Activated CD4-positive, alpha-beta T cell treated with anti-CD3 and anti-CD28 coated beads, Interleukin-2, amount 50 U/mL, for 24 hours (primary cell): ENCODE results near the gene NSD2.

Source experiments
- DNase-seq, 2 donors: peaks; one replicate each; pipeline ENCODE4 v3.0.0-alpha.2; 2020; ENCODE audit warnings: low read depth in 1 of 2, low spot score in 1 of 2

The NSD2 gene

DNA sequence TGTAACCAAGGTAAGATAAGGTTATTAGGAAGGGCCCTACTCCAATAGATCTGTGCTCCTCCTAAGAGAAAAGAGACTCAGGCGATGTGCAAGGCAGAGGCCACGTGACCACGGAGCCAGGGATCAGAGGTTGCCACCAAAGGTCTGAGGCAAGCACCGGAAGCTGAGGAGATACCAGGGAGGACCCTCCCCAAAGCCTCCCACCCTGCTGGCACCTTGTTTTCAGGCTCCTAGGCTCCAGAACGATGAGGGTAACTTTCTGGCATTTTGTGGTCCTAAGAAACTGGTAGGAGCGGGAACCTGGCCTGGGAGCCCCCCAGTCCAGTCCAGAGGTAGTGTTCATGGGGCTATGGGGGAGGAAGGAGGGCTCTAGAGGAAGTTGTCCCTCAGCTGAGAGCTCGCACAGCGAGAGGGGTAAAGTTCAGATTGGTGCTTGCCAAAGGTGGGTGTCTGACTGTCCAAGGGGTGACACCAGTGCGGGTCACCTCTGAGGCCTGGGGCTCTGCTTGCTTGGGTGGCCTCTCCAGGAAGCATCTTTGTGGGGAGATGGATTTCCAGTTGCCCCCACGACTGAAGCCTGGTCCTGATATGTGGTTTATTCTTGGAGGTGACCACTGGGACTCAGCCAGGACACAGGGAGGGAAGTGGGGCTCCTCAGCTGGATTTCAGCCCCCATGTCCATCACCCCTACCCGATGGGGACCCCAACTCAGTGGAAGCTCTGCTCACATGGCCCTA lies 7.7 kb upstream of the NSD2 start:
- no peak for DNase-seq

DNA sequence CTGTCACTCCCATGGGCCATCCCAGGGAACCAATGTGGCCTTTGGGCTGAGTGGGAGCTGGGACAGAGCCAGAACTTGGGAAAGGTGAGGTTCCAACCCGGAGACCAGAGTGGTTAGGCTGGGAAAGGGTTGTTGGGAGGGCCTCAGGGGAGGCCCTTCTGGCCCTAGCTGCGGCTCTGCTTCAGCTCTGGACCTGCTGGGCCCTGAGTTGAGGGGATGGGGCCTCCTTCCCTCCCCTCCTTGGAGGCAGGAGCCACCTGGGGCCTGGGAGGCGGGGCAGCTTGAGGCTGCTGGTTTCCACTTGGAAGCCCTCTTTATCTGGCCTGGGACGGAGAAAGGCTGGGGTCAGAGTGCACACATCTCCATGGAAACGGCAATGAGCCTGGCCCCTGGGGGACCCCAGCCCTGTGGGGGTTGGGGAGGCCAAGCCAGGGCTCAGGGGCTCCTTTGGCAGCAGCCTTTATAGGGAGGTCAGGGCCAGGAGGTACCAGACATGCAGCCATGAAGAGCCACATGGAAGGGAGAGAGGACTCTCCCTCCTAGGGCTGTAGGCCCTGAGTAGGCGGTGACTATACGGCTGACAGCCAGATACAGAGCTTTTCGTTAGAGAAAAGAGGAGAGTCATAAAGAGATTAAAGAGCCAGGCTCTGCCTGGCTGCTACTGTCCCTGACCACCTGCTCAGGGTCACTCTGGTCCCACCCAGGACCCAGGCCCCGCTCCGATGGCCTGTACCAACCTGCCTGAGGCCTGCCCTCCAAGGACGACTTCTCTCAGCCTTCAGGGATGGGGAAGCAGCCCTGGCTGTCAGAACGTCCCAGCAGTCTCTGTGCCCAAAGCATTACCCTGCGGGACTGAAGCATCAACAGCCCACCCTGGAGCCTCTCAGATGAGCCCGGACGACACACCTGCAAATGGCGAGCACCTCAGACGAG lies 6.9 kb upstream of the NSD2 start:
- no peak for DNase-seq

DNA sequence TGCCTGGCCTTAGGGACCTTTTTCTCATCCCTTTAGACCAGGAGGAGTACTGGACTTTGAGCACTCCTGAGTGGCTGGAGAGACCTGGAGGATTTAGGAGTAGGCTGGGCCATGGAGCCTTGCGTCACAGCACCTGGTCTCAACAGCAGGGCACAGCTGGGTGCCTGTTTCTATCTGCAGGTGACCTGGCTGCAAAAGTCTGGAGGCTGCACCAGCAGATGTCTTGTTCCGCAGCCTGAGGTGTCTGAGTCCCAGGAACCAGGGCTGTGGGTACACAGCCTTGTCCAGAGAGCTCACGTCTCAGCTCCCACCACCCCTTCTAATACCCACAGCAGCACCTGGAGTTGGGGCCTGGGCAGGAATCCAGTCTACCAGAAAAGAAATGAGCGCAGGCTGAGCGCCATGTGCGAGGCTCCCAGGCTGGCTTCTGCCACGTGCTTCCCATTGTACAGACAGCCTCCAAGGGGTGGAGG lies 5.0 kb upstream of the NSD2 start:
- DNase-seq = no peak

DNA sequence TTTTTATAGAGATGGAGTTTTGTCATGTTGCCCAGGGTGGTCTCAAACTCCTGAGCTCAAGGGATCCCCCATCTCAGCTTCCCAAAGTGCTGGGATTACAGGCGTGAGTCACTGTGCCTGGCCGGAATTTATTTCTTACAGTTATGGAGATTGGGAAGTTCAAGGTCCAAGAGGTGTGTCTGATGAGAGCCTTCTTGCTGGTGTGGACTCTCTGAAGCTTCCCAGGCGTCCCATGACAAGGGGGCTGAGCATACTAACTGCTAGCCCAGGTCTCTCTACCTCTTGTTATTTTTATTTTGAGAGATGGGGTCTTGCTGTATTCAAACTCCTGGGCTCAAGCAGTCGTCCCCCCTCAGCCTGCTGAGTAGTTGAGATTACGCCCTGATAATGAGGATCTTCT lies 2.9 kb upstream of the NSD2 start:
- no peak for DNase-seq

DNA sequence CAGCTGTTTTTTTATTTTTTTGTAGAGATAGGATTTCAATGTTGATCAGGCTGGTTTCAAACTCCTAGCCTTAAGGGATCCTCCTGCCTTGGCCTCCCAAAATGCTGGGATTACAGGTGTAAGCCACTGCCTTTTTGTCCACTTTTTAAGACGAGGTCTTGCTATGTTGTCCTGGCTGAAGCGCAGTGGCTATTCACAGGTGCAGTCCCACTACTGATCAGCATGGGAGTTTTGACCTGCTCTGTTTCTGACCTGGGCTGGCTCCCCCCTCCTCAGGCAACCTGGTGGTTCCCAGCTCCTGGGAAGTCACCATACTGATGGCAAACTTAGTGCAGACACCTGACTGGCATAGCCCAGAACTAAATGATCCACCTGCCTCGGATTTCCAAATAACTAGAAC lies 2.3 kb upstream of the NSD2 start:
- DNase-seq = no peak

DNA sequence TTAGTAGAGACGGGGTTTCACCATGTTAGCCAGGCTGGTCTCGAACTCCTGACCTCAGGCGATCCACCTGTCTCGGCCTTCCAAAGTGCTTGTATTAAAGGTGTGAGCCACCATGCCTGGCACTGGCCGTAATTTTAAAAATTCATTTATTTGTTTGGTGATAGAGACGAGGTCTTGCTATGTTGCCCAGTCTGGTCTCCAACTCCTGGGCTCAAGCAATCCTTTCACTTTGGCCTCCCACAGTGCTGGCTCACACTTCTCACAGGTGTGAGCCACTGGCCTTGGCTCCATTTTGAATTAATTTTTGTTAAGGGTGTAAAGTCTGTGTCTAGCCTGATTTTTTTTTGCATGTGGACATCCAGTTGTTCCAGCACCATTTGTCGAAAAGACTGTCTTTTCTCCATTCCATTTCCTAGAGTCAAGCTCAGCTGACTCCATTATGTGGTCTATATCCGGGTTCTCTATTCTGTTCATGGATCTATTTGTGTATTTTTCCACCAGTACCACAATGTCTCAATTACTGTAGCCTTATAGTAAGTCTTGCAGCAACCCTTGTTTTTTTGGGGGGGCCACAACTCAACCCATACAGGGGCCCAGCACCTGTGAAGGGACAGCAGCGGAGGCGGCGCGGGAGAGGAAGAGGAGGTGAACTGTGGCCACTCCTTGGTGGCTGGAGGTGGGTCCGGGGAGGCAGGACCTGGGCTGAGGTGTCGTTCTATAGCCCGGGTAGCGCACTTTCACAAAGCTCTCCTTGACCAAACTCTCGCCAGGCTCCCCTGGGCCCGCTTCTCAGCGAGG lies 1.5 kb upstream of the NSD2 start:
- DNase-seq = no peak

DNA sequence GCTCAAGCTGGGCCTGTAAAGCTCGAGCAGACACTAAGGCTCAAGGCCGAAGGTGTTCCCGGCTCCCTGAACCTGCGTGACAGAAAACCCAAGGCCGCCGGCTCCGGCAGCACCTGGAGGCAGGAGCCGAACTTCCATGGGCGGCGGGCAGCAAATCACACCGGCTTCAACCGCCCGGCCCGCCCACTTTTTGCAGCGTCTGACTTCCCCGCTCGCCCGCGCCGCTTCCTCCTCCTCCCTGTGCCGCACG lies 940 bp upstream of the NSD2 start:
- DNase-seq = peak; percentile 63 to 77

DNA sequence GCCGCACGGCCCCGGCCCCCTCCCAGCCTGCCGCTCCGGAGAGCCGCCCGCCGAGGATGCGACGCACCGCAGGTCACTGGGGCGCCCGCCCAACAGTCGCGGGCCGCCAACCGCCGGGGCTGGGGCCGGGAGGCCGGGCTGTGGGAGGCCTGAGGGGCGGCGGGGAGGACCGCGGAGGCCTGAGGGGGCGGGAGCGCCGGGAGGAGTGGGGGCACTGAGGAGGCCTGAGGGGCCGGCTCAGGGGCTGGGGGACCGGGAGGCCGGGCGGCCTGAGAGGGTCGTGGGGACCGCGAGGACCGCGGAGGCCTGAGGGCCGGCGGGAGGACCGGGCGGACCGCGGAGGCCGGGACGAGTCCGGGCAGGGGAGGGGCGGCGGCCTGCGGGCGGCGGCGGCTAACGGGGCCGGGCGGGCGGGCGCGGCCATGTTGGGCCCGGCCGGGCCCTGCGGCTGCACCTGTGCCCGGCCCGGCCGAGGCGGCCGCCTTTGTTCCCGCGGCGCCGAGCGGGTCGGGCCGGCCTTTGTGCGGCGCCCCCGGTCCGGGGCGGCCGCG lies 353 bp downstream of the NSD2 start:
- DNase-seq = no peak

DNA sequence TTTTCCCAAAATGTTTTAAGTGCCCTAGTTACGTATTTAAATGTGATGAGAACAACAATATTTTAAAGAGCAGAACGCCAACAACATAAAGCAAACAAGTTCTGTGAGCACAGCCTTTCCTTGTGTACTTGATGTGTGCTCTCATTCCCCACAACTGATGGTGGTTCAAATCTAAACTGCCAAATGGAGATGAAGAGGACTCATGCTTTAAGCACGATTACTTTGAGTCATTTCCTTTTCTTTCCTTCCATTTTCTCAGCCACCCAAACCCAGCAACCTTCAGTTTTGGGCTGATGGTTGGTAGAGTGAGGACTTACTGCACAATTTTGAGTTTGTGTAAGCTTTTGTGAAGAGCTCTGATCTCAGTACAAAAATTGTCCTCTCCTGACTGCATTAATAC lies 1.7 kb downstream of the NSD2 start:
- DNase-seq = peak in 1 of 2 donors; percentile 43

DNA sequence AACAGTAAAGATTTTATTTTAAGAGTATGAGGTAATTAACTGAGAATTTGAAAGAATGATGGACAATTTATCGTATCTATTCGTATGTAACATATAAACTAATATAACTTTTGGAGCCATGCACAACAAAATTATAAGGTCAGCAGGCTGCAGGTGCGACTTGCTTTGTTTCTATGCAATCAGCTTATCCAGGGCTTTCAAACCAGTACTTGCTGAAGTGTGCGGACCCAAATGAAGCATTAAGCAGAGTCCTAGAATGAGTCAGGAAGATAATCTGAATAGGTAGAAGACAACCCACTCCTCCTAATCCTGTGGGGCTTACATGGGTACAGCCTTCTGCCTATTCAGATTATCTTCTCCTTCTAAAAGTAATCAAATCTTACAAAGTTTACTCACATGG lies 2.1 kb downstream of the NSD2 start:
- no peak for DNase-seq

DNA sequence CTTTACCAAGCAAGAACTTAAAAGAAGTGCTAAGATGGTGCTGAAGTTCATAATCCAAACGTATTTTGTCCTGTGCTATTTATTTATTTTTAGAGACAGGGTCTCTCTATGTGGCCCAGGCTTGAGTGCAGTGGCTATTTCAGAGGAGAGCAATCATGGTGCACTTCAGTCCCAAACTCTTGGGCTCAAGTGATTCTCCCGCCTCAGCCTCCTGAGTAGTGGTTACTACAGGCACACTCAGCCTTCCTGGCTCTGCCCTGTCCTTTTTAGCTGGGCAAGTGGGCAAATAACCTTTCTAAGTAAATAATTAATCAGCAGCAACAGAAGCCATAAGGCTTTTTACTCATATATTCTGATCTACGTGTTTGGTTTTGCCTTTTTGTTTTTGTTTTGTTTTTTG lies 2.6 kb downstream of the NSD2 start:
- DNase-seq = no peak

DNA sequence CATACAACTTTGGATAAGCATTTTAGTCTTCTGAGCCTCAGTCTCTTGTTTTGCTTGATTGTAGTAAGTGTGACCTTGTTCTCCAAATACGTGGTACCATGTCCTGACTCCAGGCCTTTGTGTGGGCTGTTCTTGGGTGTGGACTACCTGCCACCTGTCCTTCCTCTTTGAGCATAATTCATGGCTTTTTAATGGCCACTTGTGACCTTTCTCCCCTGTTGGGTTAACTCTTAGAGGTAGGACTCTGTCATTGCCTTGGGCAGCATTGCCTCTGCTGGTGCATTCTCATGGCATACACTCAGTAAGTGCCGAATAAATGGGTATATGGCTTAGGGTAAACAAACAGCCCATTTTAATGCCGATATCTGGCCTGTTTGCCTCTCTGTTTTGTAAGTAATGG lies 3.0 kb downstream of the NSD2 start:
- no peak for DNase-seq

DNA sequence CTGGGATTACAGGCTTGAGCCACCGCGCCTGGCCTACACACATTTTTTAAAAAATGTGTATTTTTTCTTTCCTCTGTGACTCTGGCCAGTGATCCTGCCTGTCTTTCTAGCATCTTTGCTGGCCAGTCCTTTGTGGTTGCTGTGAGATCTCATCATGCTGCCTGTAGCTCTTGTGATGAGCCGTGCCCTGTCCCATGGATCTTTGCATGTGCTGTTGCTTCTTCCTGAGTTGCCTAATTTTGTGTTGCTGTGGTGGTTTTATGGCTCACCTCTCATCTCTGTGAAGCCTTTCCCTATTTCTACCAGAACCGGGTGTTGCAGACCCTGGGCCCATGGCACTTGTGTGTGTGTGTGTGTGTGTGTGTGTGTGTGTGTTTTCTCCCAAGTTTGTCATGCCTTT lies 8.3 kb downstream of the NSD2 start:
- no peak for DNase-seq

DNA sequence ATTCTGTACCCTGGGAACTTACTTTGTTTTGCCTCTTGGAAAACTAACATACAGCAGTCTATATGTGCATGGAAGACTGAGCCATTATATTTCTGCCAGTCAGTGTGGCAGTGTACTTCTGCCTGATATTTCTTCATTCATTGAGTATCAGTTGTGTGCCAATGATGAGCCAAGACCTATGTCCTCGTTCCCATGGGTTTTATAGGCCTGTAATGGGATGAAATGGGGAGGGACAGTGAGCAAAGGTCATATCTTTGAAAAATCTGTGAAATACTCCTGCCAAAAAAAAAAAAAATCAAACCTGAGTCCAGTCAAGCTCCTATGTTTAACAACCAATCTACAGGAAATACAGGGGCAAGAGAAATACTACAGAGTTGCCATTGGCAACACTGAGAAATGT lies 9.1 kb downstream of the NSD2 start:
- DNase-seq = no peak

DNA sequence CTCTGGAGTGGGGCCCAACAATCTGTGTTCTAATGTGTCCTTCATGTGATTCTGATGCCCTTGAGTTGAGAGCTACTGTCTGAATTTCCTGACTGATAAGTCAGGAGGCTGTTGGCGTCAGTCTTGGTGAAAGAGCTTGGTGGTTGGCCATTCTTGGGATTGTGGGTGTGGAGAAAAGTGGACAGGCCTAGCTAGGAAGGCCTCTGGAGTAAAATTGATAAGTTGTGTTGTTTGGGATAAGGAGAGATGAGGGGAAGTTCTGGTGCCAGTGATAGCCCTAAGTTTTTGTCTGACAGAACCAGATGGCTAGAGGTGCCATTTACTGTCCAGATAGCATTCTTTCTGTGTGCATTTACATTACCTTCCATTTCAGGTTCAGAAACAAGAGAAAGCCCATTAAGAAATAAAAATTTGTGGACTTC lies 11.7 kb downstream of the NSD2 start:
- DNase-seq = no peak

DNA sequence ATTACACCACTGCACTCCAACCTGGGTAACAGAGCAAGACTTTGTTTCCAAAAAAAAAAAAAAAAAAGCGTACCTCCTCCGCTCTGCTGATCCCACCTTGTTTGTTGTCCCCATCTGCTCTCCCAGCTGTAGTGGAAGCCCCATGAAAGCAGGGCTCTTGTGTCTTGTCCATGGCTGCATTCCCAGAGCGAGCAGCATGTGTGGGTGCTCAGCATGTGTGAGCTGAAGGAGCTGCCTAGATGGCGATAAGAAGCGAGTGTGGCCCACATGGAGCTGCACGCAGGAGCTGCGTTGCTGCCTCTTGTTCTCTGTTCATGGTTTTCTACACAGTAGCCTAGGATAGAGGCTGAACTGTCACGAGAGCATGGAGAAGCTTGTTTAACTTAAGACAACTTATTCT lies 12.4 kb downstream of the NSD2 start:
- DNase-seq = no peak

DNA sequence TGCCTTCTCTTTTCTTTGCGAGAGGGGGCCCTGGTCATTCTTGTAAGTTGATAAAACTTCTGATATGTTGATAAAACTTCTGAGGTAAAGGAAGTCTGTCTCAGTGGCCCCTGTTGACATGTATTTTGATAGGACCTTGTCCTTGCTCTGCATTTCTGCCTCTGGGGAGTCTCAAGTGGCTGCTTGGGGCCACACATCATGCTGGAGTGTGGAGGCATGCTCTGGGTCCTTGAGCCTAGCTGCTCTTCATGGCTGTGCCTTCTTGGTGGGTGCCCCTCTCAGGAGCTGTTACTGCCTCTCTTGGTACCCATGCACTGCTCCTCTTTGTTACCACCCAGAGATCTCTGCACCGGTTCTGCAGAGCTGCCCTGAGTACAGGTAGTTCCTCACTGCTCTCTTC lies 14.2 kb downstream of the NSD2 start:
- DNase-seq = no peak

DNA sequence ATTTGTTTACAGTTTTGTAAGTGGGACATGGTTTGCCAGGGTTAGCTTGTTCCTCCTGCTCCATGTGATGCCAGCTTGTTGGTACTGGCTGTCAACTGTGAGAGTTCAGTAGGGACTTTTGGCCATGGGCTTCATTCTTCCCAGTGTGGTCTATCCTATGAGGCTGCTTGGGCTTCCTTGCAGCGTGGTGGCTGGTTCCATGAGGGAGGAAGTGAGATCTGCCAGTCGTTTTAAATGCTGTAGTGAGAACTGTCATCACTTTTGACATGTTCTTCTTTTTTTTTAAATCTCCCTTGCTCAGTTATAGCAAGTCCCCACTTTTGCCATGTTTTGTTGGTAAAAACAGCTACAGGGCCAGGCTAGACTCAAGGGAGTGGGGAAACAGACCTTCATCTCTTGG lies 15.9 kb downstream of the NSD2 start:
- DNase-seq = no peak

DNA sequence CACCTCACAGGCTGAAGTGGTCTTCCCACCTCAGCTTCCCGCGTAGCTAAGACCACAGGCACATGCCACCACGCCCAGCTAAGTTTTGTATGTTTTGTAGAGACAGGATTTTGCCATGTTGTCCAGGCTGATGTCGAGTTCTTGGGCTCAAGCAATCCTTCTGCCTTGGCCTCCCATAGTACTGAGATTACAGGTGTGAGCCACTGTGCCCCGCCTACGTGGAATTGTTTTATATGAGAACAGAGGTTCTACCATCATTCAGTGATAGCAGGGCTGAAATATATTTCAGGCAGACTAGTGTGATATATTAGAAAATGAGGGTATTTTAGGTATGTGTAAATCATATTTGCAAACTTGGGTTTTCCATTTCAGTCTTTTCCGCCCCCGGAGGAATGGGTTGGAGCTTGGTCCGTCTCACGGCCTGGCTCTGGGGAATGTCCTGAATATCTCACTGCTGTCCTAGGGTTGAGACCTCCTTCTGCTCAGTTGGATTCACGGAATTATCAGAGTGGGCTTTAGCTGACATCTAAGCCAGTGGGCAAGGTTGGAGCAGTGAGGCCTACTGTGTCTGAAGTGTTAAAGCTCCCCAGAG lies 19.9 kb downstream of the NSD2 start:
- DNase-seq = no peak

DNA sequence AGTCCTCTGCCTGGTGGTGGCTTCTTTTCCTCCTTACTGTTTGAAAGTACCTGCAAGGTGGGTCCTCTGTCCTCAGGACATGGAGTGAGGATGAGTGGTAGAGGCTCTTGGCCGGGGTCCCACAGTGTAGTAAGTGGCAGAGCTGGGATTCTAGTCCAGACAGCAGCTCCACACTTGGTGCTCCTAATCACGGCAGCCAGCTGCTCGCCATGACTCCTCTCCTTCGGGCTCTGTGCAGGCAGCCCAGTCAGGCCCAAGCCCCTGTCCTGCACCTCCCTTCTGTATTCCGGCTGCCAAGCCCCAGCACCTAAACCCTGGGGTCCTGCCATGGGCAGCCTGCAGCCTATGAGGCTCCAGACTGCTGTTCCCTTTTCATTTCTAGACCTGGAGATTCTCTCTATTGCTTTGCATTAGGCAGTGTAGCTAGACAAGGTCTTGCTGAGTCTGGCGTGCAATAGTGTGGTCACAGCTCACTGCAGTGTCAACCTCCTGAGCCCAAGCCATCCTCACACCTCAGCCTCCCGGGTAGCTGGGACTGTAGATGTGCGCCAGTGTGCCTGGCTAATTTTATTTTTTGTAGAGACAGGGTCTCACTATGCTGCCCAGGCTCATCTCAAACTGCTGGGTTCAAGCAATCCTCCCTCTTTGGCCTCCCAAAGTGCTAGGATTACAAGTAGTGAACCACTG lies 24.9 kb downstream of the NSD2 start:
- DNase-seq = no peak

DNA sequence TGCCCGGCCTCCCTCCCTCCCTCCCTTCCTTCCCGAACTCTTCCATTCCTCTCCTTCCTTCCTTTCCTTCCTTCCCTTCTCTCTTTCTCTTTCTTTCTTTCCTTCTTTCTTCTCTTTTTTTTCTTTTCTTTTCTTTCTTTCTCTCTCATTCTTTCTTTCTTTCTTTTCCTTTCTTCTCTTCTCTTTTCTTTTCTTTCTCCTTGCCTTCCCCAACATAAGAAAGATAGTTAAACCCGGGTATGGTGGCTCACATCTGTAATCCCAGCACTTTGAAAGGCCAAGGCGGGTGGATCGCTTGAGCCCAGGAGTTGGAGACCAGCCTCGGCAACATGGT lies 25.4 kb downstream of the NSD2 start:
- DNase-seq = no peak
